Glutamatergic neuron (in vitro differentiated cells): ENCODE measurements around the gene EIF4G2. TPM values are rescaled to one million over a fixed set of nuclear protein-coding genes. Genes with fewer than 3 reads are reported as not detected.
"Not testable (repeated sequence)": the region's sequence is repeated elsewhere in the genome, so short reads cannot be mapped to it uniquely, and the experiment has no call there.

Experiments
- DNase-seq: peaks from one replicate; pipeline ENCODE4 v3.0.0; 2022
- H3K27ac Mint-ChIP-seq: one replicate; pipeline ENCODE4 v1.8.0; 2020; ENCODE audit warnings: mild to moderate bottlenecking, mixed read lengths, inconsistent platforms; ENCODE audit not compliant: unreplicated experiment
- H3K27me3 Mint-ChIP-seq: one replicate; pipeline ENCODE4 v1.8.0; 2020; ENCODE audit warnings: mild to moderate bottlenecking, moderate library complexity, mixed read lengths, inconsistent platforms; ENCODE audit not compliant: unreplicated experiment
- H3K36me3 Mint-ChIP-seq: one replicate; pipeline ENCODE4 v1.8.0; 2020; ENCODE audit warnings: mild to moderate bottlenecking, mixed read lengths, inconsistent platforms; ENCODE audit not compliant: unreplicated experiment
- H3K4me1 Mint-ChIP-seq: one replicate; pipeline ENCODE4 v1.8.0; 2020; ENCODE audit warnings: mild to moderate bottlenecking, low read depth, mixed read lengths, inconsistent platforms; ENCODE audit not compliant: unreplicated experiment
- H3K4me3 Mint-ChIP-seq: one replicate; pipeline ENCODE4 v1.8.0; 2020; ENCODE audit warnings: mild to moderate bottlenecking, mixed read lengths, inconsistent platforms; ENCODE audit not compliant: unreplicated experiment
- H3K9me3 Mint-ChIP-seq: one replicate; pipeline ENCODE4 v1.8.0; 2020; ENCODE audit warnings: mild to moderate bottlenecking, moderate library complexity, mixed read lengths, inconsistent platforms; ENCODE audit not compliant: unreplicated experiment
- total RNA-seq: library from RNA; stranded (reverse); fragmentation: NEBNext Ultra II Directional; extraction: Animal tissue kit (Norgen Biotek cat#: 25700); gene quantifications from one replicate; pipeline ENCODE4 v1.2.1, GENCODE V29; 2021; ENCODE audit not compliant: unreplicated experiment
- TF ChIP-seq, protein P1 (sequence below): fragments of 200-600 bp; sonication (generic); IDR thresholded peaks from one replicate; pipeline ENCODE4 v1.5.0; 2021; ENCODE audit not compliant: partially characterized antibody, unreplicated experiment

The EIF4G2 gene
- total RNA-seq, 1 donor from 2014 or later = 1,663 TPM

DNA sequence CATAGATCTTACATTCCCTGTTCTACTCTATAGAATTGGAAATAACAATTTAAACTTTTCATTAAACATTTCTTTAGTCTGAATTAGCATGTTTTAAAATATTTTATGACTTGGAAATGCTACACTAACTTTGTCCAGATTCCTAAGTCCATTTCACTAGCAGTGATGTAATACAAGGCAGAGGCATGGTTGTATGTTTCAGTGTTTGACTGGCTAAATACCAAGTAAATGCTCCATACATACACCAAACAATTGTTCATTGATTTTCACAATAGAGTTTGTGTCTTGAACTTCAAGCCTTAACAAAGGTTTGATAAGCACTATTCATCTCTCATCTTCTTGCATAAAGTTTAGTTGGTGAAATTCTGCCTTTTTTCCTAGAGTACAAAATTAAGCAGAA, 35.6 kb upstream of the EIF4G2 start:
- TF ChIP-seq, protein P1, sequence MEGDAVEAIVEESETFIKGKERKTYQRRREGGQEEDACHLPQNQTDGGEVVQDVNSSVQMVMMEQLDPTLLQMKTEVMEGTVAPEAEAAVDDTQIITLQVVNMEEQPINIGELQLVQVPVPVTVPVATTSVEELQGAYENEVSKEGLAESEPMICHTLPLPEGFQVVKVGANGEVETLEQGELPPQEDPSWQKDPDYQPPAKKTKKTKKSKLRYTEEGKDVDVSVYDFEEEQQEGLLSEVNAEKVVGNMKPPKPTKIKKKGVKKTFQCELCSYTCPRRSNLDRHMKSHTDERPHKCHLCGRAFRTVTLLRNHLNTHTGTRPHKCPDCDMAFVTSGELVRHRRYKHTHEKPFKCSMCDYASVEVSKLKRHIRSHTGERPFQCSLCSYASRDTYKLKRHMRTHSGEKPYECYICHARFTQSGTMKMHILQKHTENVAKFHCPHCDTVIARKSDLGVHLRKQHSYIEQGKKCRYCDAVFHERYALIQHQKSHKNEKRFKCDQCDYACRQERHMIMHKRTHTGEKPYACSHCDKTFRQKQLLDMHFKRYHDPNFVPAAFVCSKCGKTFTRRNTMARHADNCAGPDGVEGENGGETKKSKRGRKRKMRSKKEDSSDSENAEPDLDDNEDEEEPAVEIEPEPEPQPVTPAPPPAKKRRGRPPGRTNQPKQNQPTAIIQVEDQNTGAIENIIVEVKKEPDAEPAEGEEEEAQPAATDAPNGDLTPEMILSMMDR = no peak
- Mint-ChIP-seq H3K27me3 (no peaks in the 10 kb centered on the region), H3K4me3 (no peak overlapping the region), H3K9me3 (no peaks in the 10 kb centered on the region), H3K36me3 (no peaks in the 10 kb centered on the region), H3K4me1 (no peaks in the 10 kb centered on the region), H3K27ac (no peak overlapping the region)
- no peak for DNase-seq

GRCh38 chr11:10838881-10839280, 30.2 kb upstream of the EIF4G2 start:
- no peak for DNase-seq
- TF ChIP-seq, protein P1 = no peak
- Mint-ChIP-seq H3K9me3 (no peaks in the 10 kb centered on the region), H3K36me3 (no peaks in the 10 kb centered on the region), H3K4me3 (no peak overlapping the region), H3K27ac (no peak overlapping the region), H3K4me1 (no peaks in the 10 kb centered on the region), H3K27me3 (no peaks in the 10 kb centered on the region)

- no peak for DNase-seq
- no peaks in the 10 kb centered on the region for H3K27me3 Mint-ChIP-seq
- no peak overlapping the region for H3K4me3 Mint-ChIP-seq
- no peaks in the 10 kb centered on the region for H3K9me3 Mint-ChIP-seq
- H3K4me1 Mint-ChIP-seq = no peaks in the 10 kb centered on the region
- H3K27ac Mint-ChIP-seq = no peak overlapping the region
- TF ChIP-seq, protein P1 = no peak
- H3K36me3 Mint-ChIP-seq = no peaks in the 10 kb centered on the region
Measured at GRCh38 chr11:10838083-10838482, 29.4 kb upstream of the EIF4G2 start.

DNA sequence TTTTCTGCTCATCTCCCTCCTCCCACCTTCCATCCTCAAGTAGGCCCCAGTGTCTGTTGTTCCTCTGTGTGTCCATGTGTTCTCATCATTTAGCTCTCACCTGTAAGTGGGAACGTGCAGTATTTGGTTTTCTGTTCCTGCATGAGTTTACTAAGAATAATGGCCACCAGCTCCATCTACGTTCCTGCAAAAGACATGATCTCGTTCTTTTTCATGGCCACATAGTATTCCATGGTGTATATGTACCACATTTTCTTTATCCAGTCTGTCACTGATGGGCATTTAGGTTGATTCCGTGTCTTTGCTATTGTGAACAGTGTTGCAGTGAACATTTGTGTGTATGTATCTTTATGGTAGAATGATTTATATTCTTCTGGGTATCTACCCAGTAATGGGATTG, 28.2 kb upstream of the EIF4G2 start:
- not testable (repeated sequence) for H3K4me3 Mint-ChIP-seq, H3K9me3 Mint-ChIP-seq, H3K4me1 Mint-ChIP-seq

GRCh38 chr11:10829139-10829538, 20.4 kb upstream of the EIF4G2 start:
- no peak overlapping the region for H3K27ac Mint-ChIP-seq
- H3K36me3 Mint-ChIP-seq = peaks cover 5% of the 10 kb centered on the region
- TF ChIP-seq, protein P1 = no peak
- no peak overlapping the region for H3K4me3 Mint-ChIP-seq
- H3K27me3 Mint-ChIP-seq = peaks cover 2% of the 10 kb centered on the region
- DNase-seq = no peak
- peaks cover 2% of the 10 kb centered on the region for H3K4me1 Mint-ChIP-seq
- no peaks in the 10 kb centered on the region for H3K9me3 Mint-ChIP-seq

More for the DNA sequence above, 28.2 kb upstream of the EIF4G2 start:
- not testable (repeated sequence) for H3K27ac Mint-ChIP-seq, H3K27me3 Mint-ChIP-seq, DNase-seq, H3K36me3 Mint-ChIP-seq

DNA sequence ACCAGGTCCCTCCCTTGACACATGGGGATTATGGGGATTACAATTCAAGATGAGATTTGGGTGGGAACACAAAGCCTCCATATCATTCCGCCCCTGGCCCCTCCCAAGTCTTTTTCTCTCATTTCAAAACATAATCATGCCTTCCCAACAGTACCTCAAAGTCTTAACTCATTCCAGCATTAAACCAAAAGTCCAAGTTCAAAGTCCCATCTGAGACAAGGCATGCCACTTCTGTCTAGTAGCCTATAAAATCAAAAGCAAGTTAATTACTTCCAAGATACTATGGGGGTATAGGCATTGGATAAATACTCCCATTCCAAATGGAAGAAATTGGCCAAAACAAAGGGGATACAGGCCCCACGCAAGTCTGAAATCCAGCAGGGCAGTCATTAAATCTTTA, 19.7 kb upstream of the EIF4G2 start:
- peaks cover 2% of the 10 kb centered on the region for H3K4me1 Mint-ChIP-seq
- H3K27ac Mint-ChIP-seq = no peak overlapping the region
- peaks cover 5% of the 10 kb centered on the region for H3K36me3 Mint-ChIP-seq
- no peaks in the 10 kb centered on the region for H3K9me3 Mint-ChIP-seq
- TF ChIP-seq, protein P1 = no peak
- H3K27me3 Mint-ChIP-seq = peaks cover 2% of the 10 kb centered on the region
- H3K4me3 Mint-ChIP-seq = no peak overlapping the region
- DNase-seq = no peak
